Endothelial cell (in vitro differentiated cells): Measurements from ENCODE around the gene MADD. TPM values are rescaled to one million over a fixed set of nuclear protein-coding genes. Genes with fewer than 3 reads are reported as not detected.

Source experiments
- DNase-seq: peaks from one replicate; pipeline ENCODE4 v3.0.0; 2021; ENCODE audit warnings: low spot score
- H3K27ac Mint-ChIP-seq: one replicate; pipeline ENCODE4 v1.8.0; 2021; ENCODE audit warnings: mixed read lengths, inconsistent platforms; ENCODE audit not compliant: unreplicated experiment
- H3K27me3 Mint-ChIP-seq: one replicate; pipeline ENCODE4 v1.8.0; 2021; ENCODE audit warnings: mild to moderate bottlenecking, moderate library complexity, mixed read lengths, inconsistent platforms; ENCODE audit not compliant: unreplicated experiment
- H3K36me3 Mint-ChIP-seq: one replicate; pipeline ENCODE4 v1.8.0; 2021; ENCODE audit warnings: mild to moderate bottlenecking, low read depth, mixed read lengths, inconsistent platforms; ENCODE audit not compliant: unreplicated experiment
- H3K4me1 Mint-ChIP-seq: one replicate; pipeline ENCODE4 v1.8.0; 2021; ENCODE audit warnings: mild to moderate bottlenecking, mixed read lengths, inconsistent platforms; ENCODE audit not compliant: unreplicated experiment
- H3K4me3 Mint-ChIP-seq: one replicate; pipeline ENCODE4 v1.8.0; 2021; ENCODE audit warnings: mild to moderate bottlenecking, mixed read lengths, inconsistent platforms; ENCODE audit not compliant: unreplicated experiment
- H3K9me3 Mint-ChIP-seq: one replicate; pipeline ENCODE4 v1.8.0; 2021; ENCODE audit warnings: mixed read lengths, inconsistent platforms; ENCODE audit not compliant: unreplicated experiment
- CTCF ChIP-seq: fragments of 200-600 bp; sonication (generic); IDR thresholded peaks from one replicate; pipeline ENCODE4 v1.5.0; 2021; ENCODE audit warnings: antibody characterized with exemption; ENCODE audit not compliant: unreplicated experiment
- long read RNA-seq: library from polyadenylated mRNA; unstranded; transcript quantifications from one replicate; pipeline ENCODE4 v2.0.0, GENCODE V29; 2020; ENCODE audit not compliant: unreplicated experiment
- total RNA-seq: library from RNA; stranded (reverse); fragmentation: NEBNext Ultra II Directional; extraction: Animal tissue kit (Norgen Biotek cat#: 25700); gene quantifications from one replicate; pipeline ENCODE4 v1.2.1, GENCODE V29; 2021; ENCODE audit not compliant: unreplicated experiment

MADD gene
- 61.2 TPM for total RNA-seq
- long read RNA-seq, partial matches to known transcripts, result 1 of 2 reads
- long read RNA-seq, other reads (novel, unspliced or antisense), result 1 of 2 reads

GRCh38 chr11:47269829-47270305 lies at the start of gene MADD:
Gene MADD (plus strand): TSS chr11:47270133.
- DNase-seq, result peak; percentile 77
- TF ChIP-seq CTCF, result no peak
- H3K4me3 Mint-ChIP-seq, result peak within 1 kb of the TSS; percentile 94
- peaks cover 16% of the 10 kb centered on the region for H3K27me3 Mint-ChIP-seq
- peaks cover 12% of the 10 kb centered on the region for H3K36me3 Mint-ChIP-seq
- H3K9me3 Mint-ChIP-seq, result no peaks in the 10 kb centered on the region
- peaks cover 34% of the 10 kb centered on the region for H3K4me1 Mint-ChIP-seq
- peak within 1 kb of the TSS; percentile 98 for H3K27ac Mint-ChIP-seq

GRCh38 chr11:47220401-47220821 lies 49.5 kb upstream of the MADD start:
- DNase-seq, result no peak
- peaks cover 2% of the 10 kb centered on the region for H3K36me3 Mint-ChIP-seq

GRCh38 chr11:47222696-47223095 lies 47.2 kb upstream of the MADD start:
- Mint-ChIP-seq H3K27ac (no peak overlapping the region), H3K4me1 (peaks cover 4% of the 10 kb centered on the region), H3K36me3 (peaks cover 8% of the 10 kb centered on the region), H3K27me3 (peaks cover 1% of the 10 kb centered on the region), H3K9me3 (no peaks in the 10 kb centered on the region), H3K4me3 (no peak overlapping the region)
- TF ChIP-seq CTCF, result no peak
- DNase-seq, result no peak

More at GRCh38 chr11:47220401-47220821, 49.5 kb upstream of the MADD start:
- TF ChIP-seq CTCF, result no peak
- Mint-ChIP-seq H3K9me3 (no peaks in the 10 kb centered on the region), H3K27me3 (peaks cover 2% of the 10 kb centered on the region), H3K4me3 (no peak overlapping the region), H3K4me1 (peaks cover 18% of the 10 kb centered on the region), H3K27ac (no peak overlapping the region)

- TF ChIP-seq CTCF, result no peak
- Mint-ChIP-seq H3K27me3 (peaks cover 5% of the 10 kb centered on the region), H3K4me1 (no peaks in the 10 kb centered on the region), H3K27ac (peak overlapping the region; percentile 27), H3K9me3 (no peaks in the 10 kb centered on the region), H3K36me3 (peaks cover 18% of the 10 kb centered on the region), H3K4me3 (no peak overlapping the region)
- no peak for DNase-seq
These were observed 44.2 kb upstream of the MADD start for GRCh38 chr11:47225552-47226400.

GRCh38 chr11:47229161-47229560 lies 40.8 kb upstream of the MADD start:
- DNase-seq, result no peak
- peaks cover 18% of the 10 kb centered on the region for H3K36me3 Mint-ChIP-seq
- no peak for TF ChIP-seq CTCF
- peaks cover 5% of the 10 kb centered on the region for H3K27me3 Mint-ChIP-seq
- no peaks in the 10 kb centered on the region for H3K9me3 Mint-ChIP-seq
- no peaks in the 10 kb centered on the region for H3K4me1 Mint-ChIP-seq
- H3K4me3 Mint-ChIP-seq, result peak overlapping the region; percentile 33
- H3K27ac Mint-ChIP-seq, result no peak overlapping the region
